CD4-positive, alpha-beta T cell (primary cell): ENCODE measurements around the gene APP. TPM values are rescaled to one million over a fixed set of nuclear protein-coding genes. Genes with fewer than 3 reads are reported as not detected.

Experiments
- ATAC-seq: fragments of 200-7000 bp; cut with Tn5 transposase; one replicate; pipeline ENCODE4 v1.10.0; 2022; ENCODE audit warnings: mild to moderate bottlenecking; ENCODE audit not compliant: poor library complexity
- CTCF ChIA-PET: fragments of 350-600 bp; sonication (Branson Sonifier 250); formaldehyde crosslinking; loops from one replicate; lab custom pipeline; 2021; ENCODE audit warnings: antibody characterized with exemption, inconsistent platforms; lab: Charles Lee
- POLR2A ChIA-PET: fragments of 350-600 bp; sonication (Branson Sonifier 250); formaldehyde crosslinking; loops from one replicate; lab custom pipeline; 2021; ENCODE audit warnings: antibody characterized with exemption, inconsistent platforms; lab: Charles Lee
- DNase-seq, 14 experiments: peaks; one replicate each; pipeline ENCODE4 v3.0.0-alpha.2; 2013 to 2020; ENCODE audit warnings: mixed read lengths in 2 of 14
- H3K27ac ChIP-seq, 2 donors: one replicate each; pipeline versions ENCODE4 v1.5.1 to v1.7.0; 2013; ENCODE audit warnings: low read length in 2 of 2, low read depth in 1 of 2, mild to moderate bottlenecking in 1 of 2
- H3K27me3 ChIP-seq, 2 experiments: 1 replicate in 1 of 2; 2 replicates in 1 of 2; pipeline versions ENCODE4 v1.6.1 to v1.7.0; 2013; ENCODE audit warnings: low read length in 2 of 2, control low read depth in 1 of 2, mild to moderate bottlenecking in 1 of 2, moderate library complexity in 1 of 2; ENCODE audit not compliant: insufficient read depth in 2 of 2, control insufficient read depth in 1 of 2
- H3K36me3 ChIP-seq: one replicate; pipeline ENCODE4 v1.6.1; 2013; ENCODE audit warnings: low read length, control low read depth; ENCODE audit not compliant: insufficient read depth
- H3K4me1 ChIP-seq: one replicate; pipeline ENCODE4 v1.6.1; 2013; ENCODE audit warnings: low read length, control low read depth; ENCODE audit not compliant: insufficient read depth
- H3K4me3 ChIP-seq: one replicate; pipeline ENCODE4 v1.5.1; 2013; ENCODE audit warnings: mild to moderate bottlenecking, low read length, moderate library complexity
- H3K9me3 ChIP-seq, 2 experiments: 1 replicate in 1 of 2; 2 replicates in 1 of 2; pipeline versions ENCODE4 v1.6.1 to v1.7.0; 2013; ENCODE audit warnings: low read length in 2 of 2, mild to moderate bottlenecking in 2 of 2, control low read depth in 1 of 2, moderate library complexity in 1 of 2; ENCODE audit not compliant: control insufficient read depth in 1 of 2, insufficient read depth in 1 of 2
- H3K27ac Mint-ChIP-seq: one replicate; pipeline ENCODE4 v1.8.0; 2020; ENCODE audit warnings: mixed read lengths
- H3K27me3 Mint-ChIP-seq: one replicate; pipeline ENCODE4 v1.8.0; 2021; ENCODE audit warnings: mixed read lengths
- H3K36me3 Mint-ChIP-seq: one replicate; pipeline ENCODE4 v1.8.0; 2021; ENCODE audit warnings: low read depth, mixed read lengths
- H3K4me1 Mint-ChIP-seq: one replicate; pipeline ENCODE4 v1.8.0; 2021; ENCODE audit warnings: low read depth, mixed read lengths
- H3K4me3 Mint-ChIP-seq: one replicate; pipeline ENCODE4 v1.8.0; 2020; ENCODE audit warnings: mild to moderate bottlenecking, mixed read lengths
- H3K9me3 Mint-ChIP-seq: one replicate; pipeline ENCODE4 v1.8.0; 2020; ENCODE audit warnings: mixed read lengths
- intact Hi-C, 2 experiments: fragments of 100-400 bp; cut with DNase I in 1 of 2; cut with micrococcal nuclease in 1 of 2; formaldehyde crosslinking; loops; one replicate each; pipeline versions ENCODE4 v1.15.1 to v1.9.0; 2023 to 2025; cut with DNase I, micrococcal nuclease
- total RNA-seq, 174 experiments: library from RNA in 2 of 174; stranded (reverse) in 2 of 174; gene quantifications; one replicate each; pipeline ENCODE4 v1.2.3 and lab custom pipeline; 2021 to 2026
- TF ChIP-seq, protein P1 (sequence below): fragments of 200-600 bp; IDR thresholded peaks from one replicate; pipeline ENCODE4 v1.8.0; 2022; ENCODE audit warnings: antibody characterized with exemption, mild to moderate bottlenecking

The APP gene
- total RNA-seq, 2 experiments from 2014 or later = 43.6 to 44.4 TPM

DNA sequence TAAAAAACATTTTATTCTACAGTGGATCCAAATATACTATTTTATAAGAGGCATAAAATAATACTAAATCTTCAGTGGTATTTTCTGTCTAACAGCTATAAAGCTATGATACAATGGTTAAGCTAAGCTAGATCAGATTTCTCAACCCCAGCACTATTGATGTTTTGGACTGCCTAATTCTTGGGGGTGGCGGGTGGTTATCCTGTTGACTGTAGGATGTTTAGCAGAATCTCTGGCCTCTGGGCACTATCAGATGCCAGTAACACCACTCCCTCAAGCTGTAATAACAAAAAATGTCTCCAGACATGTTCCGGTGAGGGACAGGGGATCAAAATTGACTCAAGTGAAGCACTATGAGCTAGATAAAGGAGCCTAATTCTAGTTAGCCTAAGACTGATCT, 118.5 kb downstream of the APP start:
- H3K9me3 ChIP-seq = no peaks in the 10 kb centered on the region
- Mint-ChIP-seq H3K9me3 (no peaks in the 10 kb centered on the region), H3K27me3 (no peaks in the 10 kb centered on the region), H3K4me1 (peaks cover 11% of the 10 kb centered on the region), H3K36me3 (peaks cover 49% of the 10 kb centered on the region), H3K4me3 (no peak overlapping the region), H3K27ac (no peak overlapping the region)
- H3K4me3 ChIP-seq = no peak overlapping the region
- CTCF ChIA-PET = no interaction called here
- H3K27me3 ChIP-seq = no peaks in the 10 kb centered on the region
- H3K27ac ChIP-seq = no peak overlapping the region
- ATAC-seq = no peak
- H3K4me1 ChIP-seq = no peaks in the 10 kb centered on the region
- peaks cover 4% of the 10 kb centered on the region for H3K36me3 ChIP-seq
- DNase-seq = no peak
- POLR2A ChIA-PET = no interaction called here
- intact Hi-C loops = no loop called here
- TF ChIP-seq, protein P1, sequence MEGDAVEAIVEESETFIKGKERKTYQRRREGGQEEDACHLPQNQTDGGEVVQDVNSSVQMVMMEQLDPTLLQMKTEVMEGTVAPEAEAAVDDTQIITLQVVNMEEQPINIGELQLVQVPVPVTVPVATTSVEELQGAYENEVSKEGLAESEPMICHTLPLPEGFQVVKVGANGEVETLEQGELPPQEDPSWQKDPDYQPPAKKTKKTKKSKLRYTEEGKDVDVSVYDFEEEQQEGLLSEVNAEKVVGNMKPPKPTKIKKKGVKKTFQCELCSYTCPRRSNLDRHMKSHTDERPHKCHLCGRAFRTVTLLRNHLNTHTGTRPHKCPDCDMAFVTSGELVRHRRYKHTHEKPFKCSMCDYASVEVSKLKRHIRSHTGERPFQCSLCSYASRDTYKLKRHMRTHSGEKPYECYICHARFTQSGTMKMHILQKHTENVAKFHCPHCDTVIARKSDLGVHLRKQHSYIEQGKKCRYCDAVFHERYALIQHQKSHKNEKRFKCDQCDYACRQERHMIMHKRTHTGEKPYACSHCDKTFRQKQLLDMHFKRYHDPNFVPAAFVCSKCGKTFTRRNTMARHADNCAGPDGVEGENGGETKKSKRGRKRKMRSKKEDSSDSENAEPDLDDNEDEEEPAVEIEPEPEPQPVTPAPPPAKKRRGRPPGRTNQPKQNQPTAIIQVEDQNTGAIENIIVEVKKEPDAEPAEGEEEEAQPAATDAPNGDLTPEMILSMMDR = no peak

DNA sequence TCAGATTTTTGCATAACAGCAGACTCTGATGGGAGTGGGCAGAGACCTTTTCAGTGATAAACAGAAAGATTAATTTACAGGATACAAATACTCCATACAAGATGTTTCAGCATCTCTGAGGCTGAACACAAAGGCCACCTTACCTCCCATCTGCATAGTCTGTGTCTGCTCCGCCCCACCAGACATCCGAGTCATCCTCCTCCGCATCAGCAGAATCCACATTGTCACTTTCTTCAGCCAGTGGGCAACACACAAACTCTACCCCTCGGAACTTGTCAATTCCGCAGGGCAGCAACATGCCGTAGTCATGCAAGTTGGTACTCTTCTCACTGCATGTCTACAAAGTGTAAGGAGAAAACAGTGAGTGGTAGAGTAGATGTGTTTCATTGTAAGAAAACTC, 119.7 kb downstream of the APP start:
- Mint-ChIP-seq H3K36me3 (peaks cover 57% of the 10 kb centered on the region), H3K4me3 (no peak overlapping the region), H3K9me3 (no peaks in the 10 kb centered on the region), H3K27ac (no peak overlapping the region), H3K4me1 (peaks cover 9% of the 10 kb centered on the region), H3K27me3 (no peaks in the 10 kb centered on the region)
- H3K27ac ChIP-seq = no peak overlapping the region
- TF ChIP-seq, protein P1 = no peak
- no peaks in the 10 kb centered on the region for H3K27me3 ChIP-seq
- no peaks in the 10 kb centered on the region for H3K4me1 ChIP-seq
- intact Hi-C loops = no loop called here
- H3K36me3 ChIP-seq = peaks cover 4% of the 10 kb centered on the region
- ATAC-seq (no peak), DNase-seq (no peak)
- POLR2A ChIA-PET = no interaction called here
- H3K9me3 ChIP-seq = no peaks in the 10 kb centered on the region
- CTCF ChIA-PET = interaction anchor here (0.9 kb wide), 1 partner anchor 120 kb away, joined by 3 read pairs; the partner anchor contains the start of gene APP
- H3K4me3 ChIP-seq = no peak overlapping the region

DNA sequence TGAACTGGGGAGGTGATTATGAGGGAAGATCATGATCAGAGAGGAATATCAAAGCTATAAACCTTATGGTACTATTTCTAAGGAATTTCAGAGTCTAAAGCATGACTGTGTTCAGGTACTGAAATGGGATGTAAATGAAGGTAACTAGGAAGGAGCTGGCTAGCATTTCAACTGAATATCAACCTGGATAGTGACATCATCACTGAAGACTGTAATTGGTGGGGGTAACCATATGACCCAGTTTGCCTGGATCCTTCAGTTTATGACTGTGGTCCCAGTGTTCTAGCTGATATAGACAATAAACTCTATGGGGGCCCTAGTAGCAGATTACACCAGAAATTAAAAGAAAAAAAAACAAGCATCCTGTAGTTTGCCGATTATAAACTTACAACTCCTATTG, 120.8 kb downstream of the APP start:
- Histone ChIP-seq H3K4me1 (no peaks in the 10 kb centered on the region), H3K4me3 (no peak overlapping the region), H3K36me3 (peaks cover 4% of the 10 kb centered on the region), H3K27ac (no peak overlapping the region), H3K9me3 (no peaks in the 10 kb centered on the region), H3K27me3 (no peaks in the 10 kb centered on the region)
- peaks cover 1% of the 10 kb centered on the region for H3K4me1 Mint-ChIP-seq
- intact Hi-C loops = no loop called here
- H3K27me3 Mint-ChIP-seq = no peaks in the 10 kb centered on the region
- peaks cover 63% of the 10 kb centered on the region for H3K36me3 Mint-ChIP-seq
- ChIA-PET CTCF (interaction anchor here (0.9 kb wide), 1 partner anchor 121 kb away, joined by 3 read pairs; the partner anchor contains the start of gene APP), POLR2A (no interaction called here)
- no peak overlapping the region for H3K4me3 Mint-ChIP-seq
- no peak for DNase-seq
- no peaks in the 10 kb centered on the region for H3K9me3 Mint-ChIP-seq
- ATAC-seq = no peak
- no peak overlapping the region for H3K27ac Mint-ChIP-seq
- TF ChIP-seq, protein P1 = no peak
